GM12874 (cell line): ENCODE results near the gene GTPBP3.

Experiments
- CTCF ChIP-seq: IDR thresholded peaks from 2 replicates; pipeline ENCODE4 v1.5.1; 2011; ENCODE audit warnings: low read depth, mild to moderate bottlenecking, control low read depth, low read length, moderate library complexity; ENCODE audit not compliant: insufficient read depth

The GTPBP3 gene

GRCh38 chr19:17379221-17379631 is 41.9 kb downstream of the GTPBP3 start:
- no peak for TF ChIP-seq CTCF

GRCh38 chr19:17380426-17381138 is 43.2 kb downstream of the GTPBP3 start:
- no peak for TF ChIP-seq CTCF

DNA sequence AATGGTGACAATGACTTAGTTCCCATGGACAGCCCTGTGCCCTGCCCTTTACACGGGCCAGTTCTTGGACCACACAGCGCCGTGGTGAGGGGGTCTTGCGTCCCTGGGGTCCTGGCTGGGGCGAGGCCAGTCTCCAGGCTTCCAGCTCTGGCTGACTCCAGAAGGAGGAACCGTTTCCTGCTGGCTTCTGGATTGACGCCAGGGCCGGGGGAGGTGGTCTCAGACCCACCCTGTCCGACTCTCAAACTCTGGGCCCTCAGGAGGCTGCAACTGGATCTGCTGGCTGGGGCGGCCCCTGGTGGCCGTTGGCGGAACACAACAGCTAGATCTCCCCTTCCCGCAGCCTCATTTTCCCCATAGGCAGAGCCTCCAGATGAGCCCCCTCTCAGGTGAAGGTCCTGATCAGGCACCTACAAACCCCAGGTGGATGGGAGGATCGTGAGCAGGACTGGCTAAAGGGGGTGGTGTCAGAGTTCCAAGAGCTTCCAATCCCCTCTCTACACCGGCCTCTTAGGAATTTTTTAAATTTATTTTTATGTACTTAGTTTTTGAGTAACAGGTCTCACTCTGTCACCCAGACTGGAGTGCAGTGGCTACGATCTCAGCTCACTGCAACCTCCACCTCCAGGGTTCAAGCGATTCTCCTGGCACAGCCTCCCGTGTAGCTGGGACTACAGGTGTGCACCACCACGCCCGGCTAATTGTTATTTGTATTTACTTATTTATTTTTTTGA is 48.7 kb downstream of the GTPBP3 start:
- peak; percentile 98 for TF ChIP-seq CTCF

- no peak for TF ChIP-seq CTCF
Measured at GRCh38 chr19:17389288-17389687, 51.9 kb downstream of the GTPBP3 start.

GRCh38 chr19:17389957-17390664 is 52.8 kb downstream of the GTPBP3 start:
- no peak for TF ChIP-seq CTCF

DNA sequence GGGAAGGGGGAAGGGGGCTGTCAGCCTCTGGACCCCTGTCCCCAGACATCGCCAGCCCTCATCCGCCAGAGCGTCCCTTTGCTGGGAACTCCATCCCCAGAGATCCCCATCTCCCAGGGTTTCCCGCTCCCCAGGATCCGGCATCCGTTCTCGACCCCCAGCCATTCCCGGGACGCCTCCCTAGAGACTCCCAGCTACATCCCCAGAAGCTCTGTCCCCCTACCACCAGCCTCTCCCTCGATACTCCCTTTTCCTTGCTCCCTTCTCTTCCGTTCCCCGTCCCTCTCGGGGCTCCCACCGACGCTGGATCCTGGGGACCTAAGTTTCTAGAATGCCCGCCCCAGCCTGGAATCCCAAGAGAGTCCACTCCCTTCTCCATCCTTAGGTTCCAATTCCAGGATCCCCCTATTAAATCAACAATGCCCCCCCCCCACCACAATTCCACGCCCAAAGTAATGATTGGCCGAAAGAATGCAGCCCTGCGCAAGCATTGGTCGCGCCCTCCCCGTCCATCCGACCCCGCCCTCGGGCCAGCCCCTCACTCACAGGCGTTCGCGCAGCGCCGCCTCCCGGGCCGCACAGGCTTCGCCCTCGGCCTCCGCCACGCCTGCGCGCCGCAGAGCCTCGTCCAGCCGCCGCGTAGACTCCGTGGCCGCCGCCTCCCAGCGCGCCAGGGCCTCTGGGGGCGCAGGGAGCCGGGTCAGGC is 53.5 kb downstream of the GTPBP3 start:
- TF ChIP-seq CTCF, result peak; percentile 81
